GM11168 (cell line): ENCODE results near the gene IFT122.

Experiments
- in situ Hi-C: fragments of 300-500 bp; cut with MboI; formaldehyde crosslinking; loops from one replicate; pipeline ENCODE4 v1.12.0; 2022; ENCODE audit warnings: low sequenced_read_pairs; ENCODE audit not compliant: unreplicated experiment

The IFT122 gene

GRCh38 chr3:129491794-129492193 lies 51.8 kb downstream of the IFT122 start:
- in situ Hi-C loops = loop anchor here (10.0 to 25.0 kb wide), 3 partner anchors 123 to 446 kb away; no protein-coding TSS in a partner anchor

- in situ Hi-C loops = loop anchor here (10.0 to 25.0 kb wide), 3 partner anchors 122 to 445 kb away; no protein-coding TSS in a partner anchor
Observed at GRCh38 chr3:129492691-129493090, 52.7 kb downstream of the IFT122 start.

- in situ Hi-C loops = loop anchor here (10.0 to 25.0 kb wide), 3 partner anchors 122 to 444 kb away; no protein-coding TSS in a partner anchor
Observed at GRCh38 chr3:129493206-129493605, 53.2 kb downstream of the IFT122 start.

GRCh38 chr3:129494499-129494898 lies 54.5 kb downstream of the IFT122 start:
- in situ Hi-C loops = loop anchor here (10.0 to 25.0 kb wide), 3 partner anchors 120 to 443 kb away; no protein-coding TSS in a partner anchor

- in situ Hi-C loops = loop anchor here (10.0 to 25.0 kb wide), 3 partner anchors 120 to 442 kb away; no protein-coding TSS in a partner anchor
Observed at GRCh38 chr3:129495006-129495639, 55.1 kb downstream of the IFT122 start.

DNA sequence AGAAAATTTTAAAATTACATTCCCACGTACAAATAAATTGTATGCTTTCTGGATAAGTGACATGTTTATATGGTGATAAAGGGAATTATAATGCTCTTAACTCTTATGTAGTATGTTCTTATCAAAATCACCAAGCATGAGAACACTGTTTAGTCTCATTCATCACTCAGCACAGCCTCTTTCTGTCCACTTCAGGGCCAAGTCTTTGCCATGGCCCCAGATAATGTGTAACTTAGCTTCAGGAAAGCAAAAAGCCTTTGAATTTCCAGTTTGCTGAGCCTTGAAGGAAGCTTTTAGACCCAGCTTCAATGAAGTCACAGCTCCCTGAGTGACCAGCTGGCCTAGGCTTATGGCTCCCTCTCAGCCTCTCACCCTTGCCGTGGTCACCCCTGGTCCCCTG lies 57.9 kb downstream of the IFT122 start:
- in situ Hi-C loops = loop anchor here (10.0 to 25.0 kb wide), 3 partner anchors 117 to 439 kb away; no protein-coding TSS in a partner anchor

GRCh38 chr3:129498603-129499488 lies 58.8 kb downstream of the IFT122 start:
- in situ Hi-C loops = loop anchor here (10.0 to 25.0 kb wide), 3 partner anchors 116 to 438 kb away; no protein-coding TSS in a partner anchor

- in situ Hi-C loops = loop anchor here (10.0 to 25.0 kb wide), 3 partner anchors 115 to 438 kb away; no protein-coding TSS in a partner anchor
Observed at GRCh38 chr3:129499604-129500333, 59.7 kb downstream of the IFT122 start.

- in situ Hi-C loops = no loop called here
Observed at GRCh38 chr3:129500334-129500658, 60.3 kb downstream of the IFT122 start.

DNA sequence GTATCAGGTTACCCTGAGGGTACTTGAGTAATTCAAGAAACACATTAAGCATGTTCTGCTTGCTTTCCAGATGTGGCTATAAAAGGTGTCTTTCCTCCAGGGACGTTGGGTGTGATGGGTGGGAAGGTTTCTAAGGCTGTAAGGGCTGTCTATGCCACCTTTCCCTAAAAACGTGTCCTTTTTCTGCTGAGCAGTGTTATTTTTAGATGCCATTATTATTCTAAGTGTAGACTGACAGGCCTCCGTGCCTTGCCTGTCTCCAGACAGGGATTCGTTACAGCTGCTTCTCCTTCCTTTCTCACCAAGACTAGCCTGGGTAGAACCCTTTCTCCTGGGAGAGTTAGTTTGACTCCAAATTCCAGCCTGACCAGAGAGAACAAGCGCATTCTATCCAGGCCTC lies 61.6 kb downstream of the IFT122 start:
- in situ Hi-C loops = no loop called here

GRCh38 chr3:129502641-129503408 lies 62.8 kb downstream of the IFT122 start:
- in situ Hi-C loops = no loop called here

GRCh38 chr3:129503471-129504291 lies 63.7 kb downstream of the IFT122 start:
- in situ Hi-C loops = no loop called here

DNA sequence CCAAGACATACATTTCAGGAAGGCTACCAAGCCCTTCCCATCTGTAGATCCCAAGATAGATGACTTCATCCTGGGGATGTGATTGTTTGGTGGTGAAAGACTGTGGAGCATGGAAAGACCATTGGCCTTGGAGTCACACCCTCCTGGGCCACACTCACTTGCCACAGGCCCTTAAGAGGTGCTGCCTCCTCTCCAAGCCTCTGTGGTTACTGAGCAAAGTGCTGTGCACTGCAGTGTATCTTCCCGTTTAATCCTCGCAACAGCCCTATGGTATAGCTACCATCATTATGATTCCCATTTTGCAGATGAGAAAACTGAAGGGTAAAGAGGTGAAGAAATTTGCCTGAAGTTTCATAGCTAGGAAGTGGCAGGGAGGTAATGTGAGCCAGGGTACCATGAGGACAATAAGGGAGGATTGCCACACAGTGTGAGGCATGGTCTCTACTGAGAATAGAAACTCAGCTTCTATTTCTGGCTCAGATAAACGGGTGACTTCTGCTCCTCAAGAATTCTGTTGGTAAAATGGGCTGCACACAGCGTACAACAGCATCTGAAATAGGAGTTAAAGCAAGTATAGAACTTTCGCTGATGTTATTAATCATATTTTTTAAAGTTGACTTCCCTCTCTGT lies 64.6 kb downstream of the IFT122 start:
- in situ Hi-C loops = no loop called here

GRCh38 chr3:129505341-129505740 lies 65.3 kb downstream of the IFT122 start:
- in situ Hi-C loops = no loop called here

DNA sequence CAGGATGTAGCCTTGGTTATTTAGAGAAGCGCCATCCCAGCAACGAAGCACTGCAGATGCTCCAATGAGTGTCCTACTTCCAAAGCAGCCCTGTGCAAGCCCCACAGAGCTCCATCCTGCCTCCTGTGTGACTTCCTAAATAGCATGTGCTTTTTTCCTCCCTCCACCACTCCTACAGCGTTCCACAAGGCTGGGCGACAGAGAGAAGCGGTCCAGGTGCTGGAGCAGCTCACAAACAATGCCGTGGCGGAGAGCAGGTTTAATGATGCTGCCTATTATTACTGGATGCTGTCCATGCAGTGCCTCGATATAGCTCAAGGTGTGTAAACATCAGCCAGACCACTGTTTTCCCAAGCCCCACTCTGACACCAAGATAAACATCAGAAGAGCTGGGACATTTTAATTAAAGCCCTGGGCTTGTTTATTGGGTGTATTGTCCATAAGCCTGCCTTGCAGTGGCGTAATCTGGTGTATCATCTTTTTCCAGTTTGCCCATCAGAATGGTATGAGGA lies 66.3 kb downstream of the IFT122 start:
- in situ Hi-C loops = no loop called here

DNA sequence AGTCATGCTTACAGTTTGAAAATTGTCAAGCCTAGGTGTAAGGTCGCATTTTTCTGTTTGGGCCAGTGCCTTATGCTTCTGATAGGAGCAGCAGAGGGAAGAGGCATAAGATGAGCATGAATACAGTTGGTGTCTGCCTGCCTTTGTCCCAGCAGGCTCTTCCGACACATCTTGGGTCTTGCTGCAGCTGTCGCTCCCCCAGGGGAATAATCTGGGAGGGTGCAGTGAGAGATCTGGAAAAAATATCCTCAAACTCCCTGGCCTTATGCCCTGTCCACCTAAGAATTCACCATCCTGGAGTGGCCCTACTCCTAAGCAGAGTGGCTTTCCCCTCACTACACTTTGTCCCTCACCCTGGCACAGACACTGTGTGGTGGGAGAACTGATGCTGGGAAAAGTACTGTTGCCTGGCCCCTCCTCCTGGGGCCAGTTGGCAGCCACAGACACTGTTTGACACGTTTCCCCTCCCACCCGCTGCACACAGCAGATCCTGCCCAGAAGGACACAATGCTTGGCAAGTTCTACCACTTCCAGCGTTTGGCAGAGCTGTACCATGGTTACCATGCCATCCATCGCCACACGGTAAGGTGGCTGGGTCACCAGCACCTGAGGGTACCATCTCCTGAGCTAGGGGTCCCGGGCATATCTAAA lies 67.3 kb downstream of the IFT122 start:
- in situ Hi-C loops = no loop called here

DNA sequence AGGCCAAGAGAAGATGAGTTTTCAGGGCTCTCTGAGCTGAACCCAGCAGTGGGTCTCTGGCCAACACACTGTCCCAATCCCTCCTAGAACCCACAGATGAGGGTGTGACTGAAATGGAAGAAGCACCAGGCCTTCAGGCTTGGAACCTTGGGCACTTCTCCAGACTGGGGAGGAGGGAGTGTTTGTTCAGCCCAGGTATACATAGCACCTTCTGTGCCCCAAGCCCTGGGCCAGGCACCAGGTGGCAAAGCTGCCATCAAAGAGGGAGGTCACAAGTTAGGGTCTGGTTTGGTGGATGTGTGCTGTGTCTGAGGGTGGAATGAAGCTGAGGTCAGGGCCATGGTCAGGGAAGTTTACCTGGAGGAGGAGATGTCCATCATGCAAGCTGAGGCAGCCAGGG lies 72.6 kb downstream of the IFT122 start:
- in situ Hi-C loops = no loop called here

DNA sequence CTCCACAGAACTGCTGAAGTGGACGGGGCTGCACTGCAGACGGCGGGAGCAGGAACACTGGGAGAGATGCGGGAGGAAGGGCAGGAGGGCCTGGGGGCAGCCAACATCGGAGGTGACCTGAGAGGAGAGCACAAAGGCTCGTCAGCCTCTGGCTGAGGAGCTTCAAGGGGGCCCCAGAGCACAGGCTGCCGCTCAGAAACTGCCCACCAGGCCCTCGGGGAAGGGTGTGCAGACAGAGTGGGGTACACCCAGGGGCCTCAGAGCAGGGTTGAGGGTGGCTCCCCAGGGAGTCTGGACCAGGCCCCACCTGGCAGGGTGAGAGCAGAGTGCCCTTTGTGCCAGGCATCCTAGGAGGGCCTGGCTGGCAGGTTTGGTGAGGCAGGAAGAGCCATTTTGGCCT lies 73.7 kb downstream of the IFT122 start:
- in situ Hi-C loops = no loop called here
